H9 (cell line): ENCODE results near the gene ACVR1B. TPM values are rescaled to one million over a fixed set of nuclear protein-coding genes. Genes with fewer than 3 reads are reported as not detected.

Source experiments
- DNase-seq: peaks from one replicate; pipeline ENCODE4 v3.0.0-alpha.2; 2017
- H2AFZ ChIP-seq: one replicate; pipeline ENCODE4 v1.6.1; 2013; ENCODE audit warnings: mild to moderate bottlenecking, low read length, control low read depth, moderate library complexity
- H2AK5ac ChIP-seq: 2 replicates; pipeline ENCODE4 v1.6.1; 2013; ENCODE audit warnings: low read length, control low read depth, mixed read lengths; ENCODE audit not compliant: insufficient read length
- H2BK120ac ChIP-seq: one replicate; pipeline ENCODE4 v1.6.1; 2013; ENCODE audit warnings: low read depth, mild to moderate bottlenecking, low read length, control low read depth, inconsistent platforms; ENCODE audit not compliant: poor library complexity, severe bottlenecking
- H2BK12ac ChIP-seq: 2 replicates; pipeline ENCODE4 v1.6.1; 2013; ENCODE audit warnings: low read length, control low read depth, mixed read lengths, low read depth; ENCODE audit not compliant: insufficient read length
- H2BK15ac ChIP-seq: 2 replicates; pipeline ENCODE4 v1.6.1; 2013; ENCODE audit warnings: low read depth, low read length, control low read depth
- H2BK20ac ChIP-seq: one replicate; pipeline ENCODE4 v1.6.1; 2013; ENCODE audit warnings: low read depth, mild to moderate bottlenecking, low read length, control low read depth, inconsistent platforms; ENCODE audit not compliant: poor library complexity, severe bottlenecking
- H2BK5ac ChIP-seq: 2 replicates; pipeline ENCODE4 v1.6.1; 2013; ENCODE audit warnings: low read length, control low read depth, mixed read lengths; ENCODE audit not compliant: insufficient read length
- H3K14ac ChIP-seq: 2 replicates; pipeline ENCODE4 v1.6.1; 2013; ENCODE audit warnings: low read length, control low read depth; ENCODE audit not compliant: insufficient read depth
- H3K18ac ChIP-seq: 2 replicates; pipeline ENCODE4 v1.6.1; 2013; ENCODE audit warnings: low read depth, mild to moderate bottlenecking, mixed read lengths, low read length, control low read depth; ENCODE audit not compliant: insufficient read length
- H3K23ac ChIP-seq: 2 replicates; pipeline ENCODE4 v1.6.1; 2013; ENCODE audit warnings: low read length, control low read depth, mixed read lengths, low read depth; ENCODE audit not compliant: insufficient read length
- H3K23me2 ChIP-seq: 2 replicates; pipeline ENCODE4 v1.6.1; 2013; ENCODE audit warnings: low read depth, mild to moderate bottlenecking, mixed read lengths, low read length, control low read depth; ENCODE audit not compliant: insufficient read length, poor library complexity, severe bottlenecking
- H3K27ac ChIP-seq: 2 replicates; pipeline ENCODE4 v1.5.1; 2013; ENCODE audit warnings: low read length, control low read depth, mixed read lengths, low read depth; ENCODE audit not compliant: insufficient read length
- H3K27me3 ChIP-seq: 2 replicates; pipeline ENCODE4 v1.6.1; 2013; ENCODE audit warnings: low read length, control low read depth, inconsistent platforms; ENCODE audit not compliant: insufficient read depth
- H3K4ac ChIP-seq: 2 replicates; pipeline ENCODE4 v1.6.1; 2013; ENCODE audit warnings: low read depth, mild to moderate bottlenecking, control low read depth, inconsistent platforms, low read length, moderate library complexity
- H3K4me1 ChIP-seq: 2 replicates; pipeline ENCODE4 v1.6.1; 2013; ENCODE audit warnings: low read length, control low read depth, inconsistent platforms; ENCODE audit not compliant: insufficient read depth
- H3K4me2 ChIP-seq: 2 replicates; pipeline ENCODE4 v1.6.1; 2013; ENCODE audit warnings: low read length, control low read depth, mixed read lengths; ENCODE audit not compliant: insufficient read length, insufficient read depth
- H3K56ac ChIP-seq: 2 replicates; pipeline ENCODE4 v1.6.1; 2013; ENCODE audit warnings: low read depth, mild to moderate bottlenecking, mixed read lengths, low read length, control low read depth; ENCODE audit not compliant: insufficient read length
- H3K79me1 ChIP-seq: 2 replicates; pipeline ENCODE4 v1.6.1; 2013; ENCODE audit warnings: low read depth, mild to moderate bottlenecking, moderate library complexity, low read length, control low read depth, inconsistent platforms; ENCODE audit not compliant: insufficient read depth, poor library complexity, severe bottlenecking
- H3K79me2 ChIP-seq: 2 replicates; pipeline ENCODE4 v1.6.1; 2013; ENCODE audit warnings: low read length, control low read depth, inconsistent platforms; ENCODE audit not compliant: insufficient read depth
- H3K9ac ChIP-seq: 2 replicates; pipeline ENCODE4 v1.6.1; 2013; ENCODE audit warnings: low read length, control low read depth, mixed read lengths; ENCODE audit not compliant: insufficient read length; ENCODE audit errors: extremely low read depth
- H3K9me3 ChIP-seq: one replicate; pipeline ENCODE4 v1.6.1; 2013; ENCODE audit warnings: low read depth, low read length, inconsistent platforms; ENCODE audit not compliant: control insufficient read depth
- H3T11ph ChIP-seq: one replicate; pipeline ENCODE4 v1.6.1; 2013; ENCODE audit warnings: mild to moderate bottlenecking, low read length, control low read depth, inconsistent platforms
- H4K20me1 ChIP-seq: one replicate; pipeline ENCODE4 v1.6.1; 2013; ENCODE audit not compliant: control insufficient read depth, insufficient read length, insufficient read depth
- H4K5ac ChIP-seq: 2 replicates; pipeline ENCODE4 v1.6.1; 2013; ENCODE audit warnings: low read depth, mild to moderate bottlenecking, mixed read lengths, low read length, control low read depth; ENCODE audit not compliant: insufficient read length
- H4K8ac ChIP-seq: replicated peaks from 2 replicates; pipeline ENCODE4 v1.6.1; 2013; ENCODE audit warnings: low read length, control low read depth, mixed read lengths, low read depth; ENCODE audit not compliant: insufficient read length
- H4K91ac ChIP-seq: 2 replicates; pipeline ENCODE4 v1.6.1; 2013; ENCODE audit warnings: low read depth, mild to moderate bottlenecking, moderate library complexity, mixed read lengths, low read length, control low read depth; ENCODE audit not compliant: insufficient read length
- H3K27ac Mint-ChIP-seq, 3 experiments: 2 replicates in 2 of 3; 3 replicates in 1 of 3; pipeline ENCODE4 v1.8.0; 2020 to 2021; ENCODE audit warnings: mixed read lengths in 3 of 3, mild to moderate bottlenecking in 1 of 3, moderate library complexity in 1 of 3
- H3K27me3 Mint-ChIP-seq: 2 replicates; pipeline ENCODE4 v1.8.0; 2021; ENCODE audit warnings: low read depth, mild to moderate bottlenecking, moderate library complexity, mixed read lengths
- H3K36me3 Mint-ChIP-seq, 3 experiments: 2 replicates in 2 of 3; 3 replicates in 1 of 3; pipeline ENCODE4 v1.8.0; 2020 to 2021; ENCODE audit warnings: low read depth in 3 of 3, mixed read lengths in 3 of 3; ENCODE audit not compliant: insufficient read depth in 1 of 3
- H3K4me1 Mint-ChIP-seq, 2 experiments: 2 replicates each; pipeline ENCODE4 v1.8.0; 2020; ENCODE audit warnings: mixed read lengths in 2 of 2
- H3K4me3 Mint-ChIP-seq, 2 experiments: 2 replicates in 1 of 2; 3 replicates in 1 of 2; pipeline ENCODE4 v1.8.0; 2020 to 2021; ENCODE audit warnings: mild to moderate bottlenecking in 2 of 2, mixed read lengths in 2 of 2, moderate library complexity in 1 of 2
- H3K9me3 Mint-ChIP-seq, 2 experiments: 2 replicates in 1 of 2; 3 replicates in 1 of 2; pipeline ENCODE4 v1.8.0; 2020; ENCODE audit warnings: mild to moderate bottlenecking in 2 of 2, mixed read lengths in 2 of 2, moderate library complexity in 1 of 2
- CTCF ChIP-seq: fragments of 200-600 bp; sonication (generic); conservative IDR thresholded peaks from 3 replicates; pipeline ENCODE4 v1.8.0; 2021; ENCODE audit warnings: antibody characterized with exemption, mild to moderate bottlenecking
- WGBS: extraction: QIAGEN DNeasy Blood & Tissue Kit; methylation state at CpG from one replicate; pipeline ENCODE4 v1.1.7; 2013; ENCODE audit warnings: missing lambda C conversion rate, low lambda C conversion rate, mixed read lengths; ENCODE audit not compliant: insufficient read length; ENCODE audit errors: extremely low coverage; 5-methylcytosine and 5-hydroxymethylcytosine counted together
- total RNA-seq: library from RNA; stranded (reverse); gene quantifications from 2 replicates; pipeline ENCODE4 v1.2.1, GENCODE V29; 2021

The ACVR1B gene
- total RNA-seq, 1 experiment from 2014 or later, result 16.3 TPM

- no peak overlapping the region for H2AK5ac ChIP-seq
- H3K9me3 ChIP-seq, result no peaks in the 10 kb centered on the region
- DNase-seq, result no peak
- peaks cover 2% of the 10 kb centered on the region for H4K20me1 ChIP-seq
- H4K5ac ChIP-seq, result no peak overlapping the region
- H3K23me2 ChIP-seq, result no peaks in the 10 kb centered on the region
- Mint-ChIP-seq H3K9me3 (no peaks in the 10 kb centered on the region), H3K4me3 (no peak overlapping the region), H3K27ac (no peak overlapping the region), H3K4me1 (peaks cover 8 to 19% of the 10 kb centered on the region in 2 experiments), H3K27me3 (peaks cover 10% of the 10 kb centered on the region), H3K36me3 (peaks cover 7 to 20% (median 9%) of the 10 kb centered on the region in 3 experiments)
- no peak overlapping the region for H3K4me2 ChIP-seq
- peaks cover 2% of the 10 kb centered on the region; the same call in 1 of the 2 replicates for H3K79me2 ChIP-seq
- no peak overlapping the region for H4K91ac ChIP-seq
- no peaks in the 10 kb centered on the region for H3K79me1 ChIP-seq
- H2BK15ac ChIP-seq, result no peak overlapping the region
- H3K27me3 ChIP-seq, result no peaks in the 10 kb centered on the region
- TF ChIP-seq CTCF, result no peak
- no peak overlapping the region for H3K9ac ChIP-seq
- no peak overlapping the region for H2AFZ ChIP-seq
- H4K8ac ChIP-seq, result no peak overlapping the region
- H2BK12ac ChIP-seq, result no peak overlapping the region
- no peak overlapping the region for H2BK5ac ChIP-seq
- H3K18ac ChIP-seq, result no peak overlapping the region
- H2BK20ac ChIP-seq, result no peak overlapping the region
- WGBS, result no CpG with 5 or more reads among the region's 8 CpGs
- H3T11ph ChIP-seq, result no peak overlapping the region
- no peak overlapping the region for H3K23ac ChIP-seq
- no peak overlapping the region for H3K4ac ChIP-seq
- no peak overlapping the region for H3K14ac ChIP-seq
- H3K4me1 ChIP-seq, result no peaks in the 10 kb centered on the region
- H3K27ac ChIP-seq, result no peak overlapping the region
- no peak overlapping the region for H3K56ac ChIP-seq
- no peak overlapping the region for H2BK120ac ChIP-seq
Observed at GRCh38 chr12:52042706-52043385, 91.3 kb downstream of the ACVR1B start.
